OCI-M2 (cell line): ENCODE data around the gene ADGRF3.
"Not testable (repeated sequence)": the region's sequence is repeated elsewhere in the genome, so short reads cannot be mapped to it uniquely, and the experiment has no call there.

Source experiments
- DNase-seq: peaks from one replicate; lab custom pipeline; 2025; ENCODE audit not compliant: unreplicated experiment; lab: John Stamatoyannopoulos, UW

Gene ADGRF3

GRCh38 chr2:26281226-26281625, 65.4 kb downstream of the ADGRF3 start:
- DNase-seq: no peak

GRCh38 chr2:26279886-26280285, 66.7 kb downstream of the ADGRF3 start:
- DNase-seq: no peak

- DNase-seq: no peak
Measured at GRCh38 chr2:26276484-26277227, 69.9 kb downstream of the ADGRF3 start.

GRCh38 chr2:26274058-26274613, 72.5 kb downstream of the ADGRF3 start:
- no peak for DNase-seq

- DNase-seq: no peak
Measured at GRCh38 chr2:26273501-26273900, 73.1 kb downstream of the ADGRF3 start.

GRCh38 chr2:26270373-26270772, 76.2 kb downstream of the ADGRF3 start:
- DNase-seq: no peak

GRCh38 chr2:26269571-26270158, 76.9 kb downstream of the ADGRF3 start:
- DNase-seq: no peak

- DNase-seq: not testable (repeated sequence)
Measured at GRCh38 chr2:26268670-26269385, 77.8 kb downstream of the ADGRF3 start.

GRCh38 chr2:26268213-26268612, 78.4 kb downstream of the ADGRF3 start:
- no peak for DNase-seq

GRCh38 chr2:26258836-26259235, 87.8 kb downstream of the ADGRF3 start:
- DNase-seq: not testable (repeated sequence)
